H1 (cell line): ENCODE measurements around the gene NUAK1. TPM values are rescaled to one million over a fixed set of nuclear protein-coding genes. Genes with fewer than 3 reads are reported as not detected.

Source experiments
- CTCF ChIA-PET: fragments of 300-600 bp; sonication (Branson Sonifier 250); formaldehyde crosslinking; loops from one replicate; lab custom pipeline; 2021; ENCODE audit not compliant: partially characterized antibody; lab: Charles Lee
- POLR2A ChIA-PET: fragments of 300-600 bp; sonication (Branson Sonifier 250); formaldehyde crosslinking; loops from one replicate; lab custom pipeline; 2021; ENCODE audit warnings: inconsistent platforms; ENCODE audit not compliant: partially characterized antibody; lab: Charles Lee
- DNase-seq, 2 experiments: peaks; one replicate each; pipeline versions ENCODE4 v3.0.0 to v3.0.0-alpha.2; 2010 to 2022; ENCODE audit warnings: low spot score in 2 of 2, low read depth in 1 of 2, mixed read lengths in 1 of 2
- FAIRE-seq: peaks from 2 replicates; lab custom pipeline; 2011; peaks lifted over from hg19 to GRCh38; lab: Jason Lieb, UNC
- H2AFZ ChIP-seq: 2 replicates; pipeline ENCODE4 v1.8.1; 2012; ENCODE audit warnings: low read length, inconsistent platforms
- H2AK5ac ChIP-seq: 2 replicates; pipeline ENCODE4 v1.6.1; 2013; ENCODE audit warnings: low read depth, low read length
- H2BK120ac ChIP-seq: replicated peaks from 2 replicates; pipeline ENCODE3; 2013; ENCODE audit warnings: low read depth, low read length, inconsistent platforms
- H2BK12ac ChIP-seq: 2 replicates; pipeline ENCODE4 v1.6.1; 2013; ENCODE audit warnings: low read depth, low read length
- H2BK15ac ChIP-seq: 2 replicates; pipeline ENCODE4 v1.6.1; 2013; ENCODE audit warnings: low read length
- H2BK20ac ChIP-seq: 2 replicates; pipeline ENCODE4 v1.6.1; 2013; ENCODE audit warnings: low read length
- H2BK5ac ChIP-seq: 2 replicates; pipeline ENCODE4 v1.6.1; 2013; ENCODE audit warnings: low read depth, low read length
- H3K14ac ChIP-seq: 2 replicates; pipeline ENCODE4 v1.6.1; 2013; ENCODE audit warnings: inconsistent platforms; ENCODE audit not compliant: insufficient read length
- H3K18ac ChIP-seq: 2 replicates; pipeline ENCODE4 v1.6.1; 2013; ENCODE audit warnings: low read length; ENCODE audit errors: extremely low read depth
- H3K23ac ChIP-seq: 2 replicates; pipeline ENCODE4 v1.6.1; 2013; ENCODE audit warnings: inconsistent platforms; ENCODE audit not compliant: insufficient read length
- H3K23me2 ChIP-seq: 2 replicates; pipeline ENCODE4 v1.6.1; 2013; ENCODE audit warnings: low read depth, low read length
- H3K27ac ChIP-seq: 2 replicates; pipeline ENCODE4 v1.6.1; 2011; ENCODE audit warnings: low read depth, low read length, inconsistent platforms
- H3K27me3 ChIP-seq, 4 experiments: replicated peaks in 1 of 4; 1 replicate in 1 of 4; 2 replicates in 3 of 4; pipeline versions ENCODE4 v1.6.1 to v1.8.1; 2011 to 2013; ENCODE audit warnings: low read length in 3 of 4, mild to moderate bottlenecking in 3 of 4, inconsistent platforms in 2 of 4, mixed read lengths in 2 of 4, moderate library complexity in 1 of 4; ENCODE audit not compliant: control insufficient read depth in 3 of 4, insufficient read depth in 3 of 4; ENCODE audit errors: extremely low read depth in 1 of 4
- H3K36me3 ChIP-seq, 4 experiments: 2 replicates each; pipeline versions ENCODE4 v1.6.1 to v1.8.1; 2011 to 2013; ENCODE audit warnings: mild to moderate bottlenecking in 4 of 4, low read length in 3 of 4, moderate library complexity in 2 of 4, control low read depth in 1 of 4, inconsistent platforms in 1 of 4; ENCODE audit not compliant: insufficient read depth in 4 of 4, control insufficient read depth in 2 of 4
- H3K4ac ChIP-seq: replicated peaks from 2 replicates; pipeline ENCODE3; 2013; ENCODE audit warnings: low read length, low read depth, mixed read lengths, inconsistent platforms; ENCODE audit not compliant: insufficient read length
- H3K4me1 ChIP-seq, 4 experiments: replicated peaks in 1 of 4; 1 replicate in 1 of 4; 2 replicates in 3 of 4; pipeline versions ENCODE4 v1.6.1 to v1.8.1; 2011 to 2013; ENCODE audit warnings: low read length in 3 of 4, inconsistent platforms in 2 of 4, mixed read lengths in 1 of 4; ENCODE audit not compliant: insufficient read depth in 4 of 4, control insufficient read depth in 3 of 4
- H3K4me2 ChIP-seq, 2 experiments: 2 replicates each; pipeline versions ENCODE4 v1.6.1 to v1.8.1; 2011 to 2013; ENCODE audit warnings: low read depth in 2 of 2, low read length in 2 of 2, control low read depth in 1 of 2, inconsistent platforms in 1 of 2, mild to moderate bottlenecking in 1 of 2; ENCODE audit not compliant: insufficient read depth in 1 of 2
- H3K4me3 ChIP-seq, 4 experiments: fragments of 200-600, 300-600 bp in 1 of 4; sonication (generic), shearing (Covaris generic), sonication (Bioruptor Twin) in 1 of 4; 2 replicates each; pipeline versions ENCODE4 v1.5.1 to v1.8.1; 2011 to 2016; ENCODE audit warnings: low read length in 4 of 4, low read depth in 3 of 4, control low read depth in 2 of 4, inconsistent platforms in 2 of 4, mild to moderate bottlenecking in 2 of 4, mixed read lengths in 1 of 4, moderate library complexity in 1 of 4; ENCODE audit not compliant: insufficient read depth in 2 of 4; ENCODE audit errors: extremely low read depth in 1 of 4
- H3K56ac ChIP-seq: replicated peaks from 2 replicates; pipeline ENCODE3; 2013; ENCODE audit warnings: low read depth, mild to moderate bottlenecking, mixed read lengths, low read length, inconsistent platforms; ENCODE audit not compliant: insufficient read length
- H3K79me1 ChIP-seq: 2 replicates; pipeline ENCODE4 v1.6.1; 2013; ENCODE audit warnings: low read depth, low read length, control low read depth
- H3K79me2 ChIP-seq, 2 experiments: 2 replicates each; pipeline versions ENCODE4 v1.6.1 to v1.8.1; 2012 to 2013; ENCODE audit warnings: low read length in 2 of 2, mild to moderate bottlenecking in 2 of 2, inconsistent platforms in 1 of 2; ENCODE audit not compliant: insufficient read depth in 2 of 2, control insufficient read depth in 1 of 2
- H3K9ac ChIP-seq, 4 experiments: replicated peaks in 1 of 4; 1 replicate in 1 of 4; 2 replicates in 3 of 4; pipeline versions ENCODE4 v1.6.1 to v1.8.1; 2011 to 2013; ENCODE audit warnings: low read depth in 3 of 4, low read length in 3 of 4, control low read depth in 2 of 4, mild to moderate bottlenecking in 2 of 4, moderate library complexity in 2 of 4, inconsistent platforms in 1 of 4; ENCODE audit errors: extremely low read depth in 1 of 4
- H3K9me3 ChIP-seq, 2 experiments: 2 replicates each; pipeline versions ENCODE4 v1.6.1 to v1.8.1; 2012 to 2013; ENCODE audit warnings: mild to moderate bottlenecking in 2 of 2, moderate library complexity in 2 of 2, control low read depth in 1 of 2, inconsistent platforms in 1 of 2, low read depth in 1 of 2, low read length in 1 of 2, mixed read lengths in 1 of 2; ENCODE audit not compliant: insufficient read depth in 2 of 2
- H4K20me1 ChIP-seq, 2 experiments: replicated peaks in 1 of 2; 2 replicates each; pipeline versions ENCODE3 to v1.8.1; 2011 to 2013; ENCODE audit warnings: inconsistent platforms in 2 of 2, low read length in 2 of 2, mild to moderate bottlenecking in 1 of 2; ENCODE audit not compliant: insufficient read depth in 2 of 2, control insufficient read depth in 1 of 2
- H4K5ac ChIP-seq: 2 replicates; pipeline ENCODE4 v1.6.1; 2013; ENCODE audit warnings: low read length, low read depth, mixed read lengths, inconsistent platforms; ENCODE audit not compliant: insufficient read length
- H4K8ac ChIP-seq: 2 replicates; pipeline ENCODE4 v1.8.0; 2013; ENCODE audit warnings: mild to moderate bottlenecking, moderate library complexity, low read length, inconsistent platforms; ENCODE audit not compliant: insufficient read depth; ENCODE audit errors: extremely low read depth
- H4K91ac ChIP-seq: replicated peaks from 2 replicates; pipeline ENCODE3; 2013; ENCODE audit warnings: low read length, mixed read lengths, inconsistent platforms; ENCODE audit not compliant: insufficient read length
- E2F6 ChIP-seq: IDR thresholded peaks from 2 replicates; pipeline ENCODE4 v1.6.1; 2012; ENCODE audit warnings: inconsistent platforms
- WGBS, 2 experiments: shearing (Covaris generic) in 1 of 2; methylation state at CpG; one replicate each; pipeline versions ENCODE4 v1.1.6 to v1.1.7; 2013 to 2015; ENCODE audit warnings: low lambda C conversion rate in 2 of 2, mixed read lengths in 2 of 2, inconsistent platforms in 1 of 2, low coverage in 1 of 2, missing lambda C conversion rate in 1 of 2; ENCODE audit not compliant: insufficient replicate concordance in 2 of 2, insufficient coverage in 1 of 2, insufficient read length in 1 of 2; ENCODE audit errors: extremely low coverage in 1 of 2, missing lambda C conversion rate in 1 of 2; 5-methylcytosine and 5-hydroxymethylcytosine counted together
- polyA plus RNA-seq, 7 experiments: library from polyadenylated mRNA; depleted of rRNA in 3 of 7; stranded (reverse) in 5 of 7; unstranded in 2 of 7; fragments of >200 nt in 5 of 7; fragments of 200-250 nt in 2 of 7; gene quantifications; 1 replicate in 5 of 7; 2 replicates in 1 of 7; 4 replicates in 1 of 7; pipeline versions ENCODE4 v1.2.1 to v1.2.3, GENCODE V29; 2011 to 2013; ENCODE audit warnings: missing spikeins in 2 of 7, mixed read lengths in 2 of 7
- total RNA-seq: library from RNA; stranded (reverse); fragmentation: NEBNext Ultra II Directional; extraction: Animal tissue kit (Norgen Biotek cat#: 25700); gene quantifications from 2 replicates; pipeline ENCODE4 v1.2.1, GENCODE V29; 2021

NUAK1 gene
- total and polyA plus RNA-seq, 2 of the 8 experiments (the other 6 are each of a cell fraction or from before 2014, with no cell fraction given), result 6.7 to 18.2 TPM

DNA sequence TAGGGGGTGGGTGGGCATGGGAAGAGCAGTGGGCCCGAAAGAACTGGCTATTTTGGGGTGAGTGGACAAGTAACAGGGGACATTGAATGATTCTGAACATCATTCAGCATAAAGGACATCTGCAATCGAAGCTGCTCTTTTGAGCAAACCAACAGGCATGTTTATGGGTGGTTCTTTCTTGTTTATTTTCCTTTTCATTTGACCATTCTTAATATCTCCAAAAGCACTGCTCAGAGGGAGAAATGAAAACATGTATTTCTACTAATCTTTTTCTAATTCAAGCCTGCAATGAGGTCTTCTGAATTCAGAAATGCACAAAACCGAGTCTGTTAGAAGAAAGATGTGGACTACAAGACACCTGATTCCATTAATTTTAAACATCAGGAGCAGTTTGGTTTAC lies 54.0 kb downstream of the NUAK1 start:
- CTCF ChIA-PET, result interaction anchor here (1.3 kb wide), 1 partner anchor 380 kb away, joined by 3 read pairs; no protein-coding TSS in a partner anchor
- Histone ChIP-seq H3K27me3 (no peaks in the 10 kb centered on the region), H3K79me2 (peaks cover 0 to 3% of the 10 kb centered on the region in 2 experiments; a peak in 1 of 4 replicates), H3K14ac (no peak overlapping the region), H2AFZ (no peak overlapping the region), H3K36me3 (peaks cover 5 to 16% (median 8%) of the 10 kb centered on the region in 4 experiments; a peak in 5 of 8 replicates), H2BK5ac (peak overlapping the region; percentile 86; the same call in 1 of the 2 replicates), H4K8ac (no peak overlapping the region), H3K9me3 (no peaks in the 10 kb centered on the region), H3K4ac (no peak overlapping the region), H3K23ac (no peak overlapping the region), H3K4me1 (peaks cover 5 to 13% (median 8%) of the 10 kb centered on the region in 4 experiments), H2BK15ac (no peak overlapping the region), H3K4me2 (peak overlapping the region in 1 of 2 experiments; percentile 53; a peak in 1 of 4 replicates), H2BK20ac (no peak overlapping the region), H4K5ac (no peak overlapping the region), H2BK12ac (peak overlapping the region; percentile 98; the same call in 1 of the 2 replicates), H4K20me1 (no peaks in the 10 kb centered on the region), H3K23me2 (no peaks in the 10 kb centered on the region), H3K18ac (no peak overlapping the region), H3K27ac (no peak overlapping the region), H3K9ac (no peak overlapping the region), H4K91ac (no peak overlapping the region), H3K56ac (no peak overlapping the region), H3K79me1 (no peaks in the 10 kb centered on the region), H3K4me3 (no peak overlapping the region), H2BK120ac (no peak overlapping the region), H2AK5ac (peak overlapping the region; percentile 98; the same call in 1 of the 2 replicates)
- POLR2A ChIA-PET, result interaction anchor here (2.3 kb wide), 1 partner anchor 24 kb away, joined by 6 read pairs; no protein-coding TSS in a partner anchor
- FAIRE-seq, result no peak
- 86% methylated on average over 3 of the region's 3 CpGs; no CpG with 5 or more reads in 1 of the 2 experiments for WGBS, 2 experiments
- DNase-seq, result no peak
- no peak for TF ChIP-seq E2F6
